Activated naive CD4-positive, alpha-beta T cell treated with Interleukin-2 at 50 U/mL for 16 hours (primary cell): ENCODE measurements around the gene PDPK1.
"Not testable (repeated sequence)": the region's sequence is repeated elsewhere in the genome, so short reads cannot be mapped to it uniquely, and the experiment has no call there.

Experiments used
- DNase-seq: peaks from one replicate; pipeline ENCODE4 v3.0.0-alpha.2; 2020

Gene PDPK1

GRCh38 chr16:2620870-2621269 is 83.0 kb downstream of the PDPK1 start:
- not testable (repeated sequence) for DNase-seq

- DNase-seq, result not testable (repeated sequence)
These were observed 83.6 kb downstream of the PDPK1 start for GRCh38 chr16:2621395-2621794.

- DNase-seq, result not testable (repeated sequence)
These were observed 89.3 kb downstream of the PDPK1 start for GRCh38 chr16:2627075-2627474.

- DNase-seq, result not testable (repeated sequence)
These were observed 93.4 kb downstream of the PDPK1 start for GRCh38 chr16:2631203-2631602.

GRCh38 chr16:2632291-2632690 is 94.5 kb downstream of the PDPK1 start:
- not testable (repeated sequence) for DNase-seq

- DNase-seq, result peak; percentile 71
These were observed 101.4 kb downstream of the PDPK1 start for GRCh38 chr16:2639071-2639721.

GRCh38 chr16:2639722-2640072 is 101.9 kb downstream of the PDPK1 start:
- not testable (repeated sequence) for DNase-seq

- not testable (repeated sequence) for DNase-seq
These were observed 104.7 kb downstream of the PDPK1 start for GRCh38 chr16:2642561-2642960.

- not testable (repeated sequence) for DNase-seq
These were observed 107.1 kb downstream of the PDPK1 start for GRCh38 chr16:2644754-2645453.

- DNase-seq, result not testable (repeated sequence)
These were observed 113.5 kb downstream of the PDPK1 start for GRCh38 chr16:2651268-2651871.
